Body of pancreas (tissue), 4 donors: Measurements from ENCODE around the gene USHBP1.

Experiments used
- CTCF ChIP-seq, 7 experiments: fragments of 450-650 bp in 4 of 7; fragments of 200-600 bp in 3 of 7; sonication (generic) in 3 of 7; IDR thresholded peaks; one replicate each; pipeline ENCODE4 v1.5.1; 2016 to 2019; ENCODE audit warnings: antibody characterized with exemption in 7 of 7
- POLR2A ChIP-seq, 3 donors: fragments of 450-650 bp; IDR thresholded peaks; one replicate each; pipeline ENCODE4 v1.6.1; 2016; ENCODE audit warnings: antibody characterized with exemption in 3 of 3, mild to moderate bottlenecking in 2 of 3

DNA sequence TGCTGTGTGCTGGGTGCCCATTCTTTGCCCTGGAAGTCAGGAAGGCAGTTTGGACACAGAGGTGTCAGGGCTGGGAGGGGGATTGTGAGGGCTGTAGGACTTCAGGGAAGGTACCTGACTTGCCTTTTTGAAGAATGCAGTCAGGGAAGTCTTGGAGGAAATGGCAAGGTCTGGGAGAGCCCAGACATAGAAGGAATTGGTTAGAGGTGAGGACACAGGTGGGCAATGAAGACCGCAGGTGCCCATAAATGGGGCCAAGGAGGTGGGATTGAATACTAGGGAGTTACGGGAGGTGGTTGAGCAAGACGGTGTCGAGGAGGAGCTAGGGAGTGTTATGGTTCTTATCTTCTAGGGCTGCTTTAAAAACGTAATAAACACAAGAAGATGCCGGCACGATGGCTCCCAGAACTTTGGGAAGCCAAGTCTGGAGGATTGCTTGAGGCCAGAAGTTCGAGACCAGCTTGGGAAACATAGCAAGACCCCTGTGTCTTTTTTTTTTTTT lies 43.4 kb upstream of the USHBP1 start:
- TF ChIP-seq CTCF (IDR thresholded peaks at IDR 0.05), result no peak
- no peak for TF ChIP-seq POLR2A (IDR thresholded peaks at IDR 0.05)
